ENCODE results near the gene TMEM117.
"Not testable (repeated sequence)": the region's sequence is repeated elsewhere in the genome, so short reads cannot be mapped to it uniquely, and the experiment has no call there.

The TMEM117 gene

DNA sequence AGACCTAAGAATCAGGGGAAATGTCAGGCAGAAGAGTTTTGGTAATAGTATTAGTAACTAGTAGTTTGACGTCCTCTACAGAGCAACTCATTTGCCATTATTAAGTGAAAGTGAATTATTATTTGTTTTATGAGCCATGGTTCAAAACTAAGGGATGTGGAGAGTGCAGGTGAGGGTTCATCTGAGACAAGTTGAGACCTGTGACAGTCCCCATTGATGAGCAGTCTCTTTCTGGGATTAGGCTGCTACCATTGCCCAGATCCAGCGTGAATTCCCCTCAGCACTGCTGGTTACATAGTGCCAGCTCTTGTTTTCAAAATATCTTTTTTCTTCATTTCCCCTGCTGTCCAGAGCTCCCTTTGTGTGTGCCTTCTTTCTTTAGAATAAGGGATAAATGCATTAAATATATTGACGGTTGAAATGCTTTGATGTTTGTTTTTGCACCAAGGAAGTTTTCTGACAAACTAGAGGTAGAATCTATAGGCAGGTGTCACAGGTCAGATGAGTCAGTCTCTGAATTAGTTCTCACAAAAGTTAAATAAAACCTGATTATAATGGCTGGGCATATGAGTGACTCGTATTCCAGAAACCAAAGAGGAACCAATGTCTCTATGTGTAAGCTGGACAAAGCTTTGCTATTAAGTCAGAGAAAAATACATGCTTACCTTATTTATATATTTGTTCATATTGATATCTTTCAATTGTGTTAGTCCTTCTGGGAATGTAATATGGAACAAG lies 381.4 kb downstream of the TMEM117 start:
- DNase-seq (ENCODE audit: low read depth, low spot score) = no peak

DNA sequence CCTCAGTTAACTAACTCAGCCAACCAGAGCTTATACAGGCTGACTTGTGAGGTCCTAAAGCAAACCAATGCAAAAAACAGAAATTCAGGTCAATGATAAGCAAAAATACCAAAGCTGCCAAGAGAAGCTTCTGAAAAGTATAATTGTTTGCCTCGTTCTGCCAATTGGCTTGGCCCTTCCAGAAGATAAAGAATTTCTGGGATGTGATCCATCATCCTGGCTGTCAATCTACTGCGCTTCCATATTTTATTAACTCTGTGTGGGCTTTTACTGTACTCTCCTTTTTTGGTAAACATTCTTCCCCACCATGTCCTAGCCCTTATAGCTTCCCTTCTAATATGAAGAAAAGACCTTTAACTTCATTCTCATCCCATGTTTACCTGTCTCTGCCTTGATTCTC lies 387.9 kb downstream of the TMEM117 start:
- no peak for DNase-seq (ENCODE audit: low read depth, low spot score)

DNA sequence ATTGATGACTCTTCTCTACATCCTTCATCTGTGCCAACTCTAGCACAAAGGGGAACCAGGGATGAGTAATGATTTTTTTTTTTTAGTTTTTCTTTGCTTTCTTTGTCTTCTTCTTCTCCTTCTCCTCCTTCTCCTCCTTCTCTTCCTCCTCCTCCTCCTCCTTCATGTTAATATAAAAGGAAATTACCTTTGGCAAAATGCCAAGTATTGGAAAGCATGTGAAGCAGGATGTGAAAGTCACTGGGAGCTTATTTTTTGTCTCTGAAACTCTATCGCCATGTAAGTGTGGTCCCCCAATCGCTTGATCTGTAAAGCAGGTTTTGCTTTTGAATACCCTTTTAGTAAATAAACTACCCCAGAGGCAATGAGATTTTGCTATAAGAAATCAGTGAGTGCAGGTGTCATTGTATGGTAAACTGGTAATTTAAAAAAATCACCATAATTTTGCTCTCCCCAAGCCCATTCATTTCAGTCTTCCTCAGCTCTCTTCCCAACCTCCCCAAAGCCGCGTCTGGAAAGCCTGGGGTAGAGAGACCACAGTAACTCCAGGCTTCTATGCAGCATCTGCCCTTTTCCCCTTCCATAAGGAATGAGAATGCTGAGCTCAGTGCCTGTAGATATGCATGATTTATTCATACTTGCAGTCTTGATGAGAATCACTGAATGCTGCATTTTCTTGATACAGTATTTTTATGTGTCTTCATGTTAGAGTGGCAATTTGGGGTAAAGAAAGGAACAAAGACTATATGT lies 388.7 kb downstream of the TMEM117 start:
- DNase-seq (ENCODE audit: low read depth, low spot score) = no peak

DNA sequence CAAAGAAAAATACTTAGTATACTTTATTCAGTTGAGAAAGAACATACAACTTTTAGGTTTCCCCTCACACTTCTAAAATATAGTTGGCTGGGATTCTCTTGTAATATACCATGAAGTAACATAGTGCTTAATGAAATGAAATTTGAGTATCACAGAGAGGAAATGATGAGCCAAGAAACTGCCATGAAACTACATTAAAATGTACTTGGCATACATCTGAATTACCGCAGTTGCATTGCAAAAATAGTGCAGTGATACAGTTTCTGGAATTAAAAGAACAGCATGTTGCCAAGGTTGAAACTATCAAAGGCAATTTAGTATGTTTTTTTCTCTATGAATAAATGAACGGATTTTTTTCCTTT lies 389.2 kb downstream of the TMEM117 start:
- no peak for DNase-seq (ENCODE audit: low read depth, low spot score)

DNA sequence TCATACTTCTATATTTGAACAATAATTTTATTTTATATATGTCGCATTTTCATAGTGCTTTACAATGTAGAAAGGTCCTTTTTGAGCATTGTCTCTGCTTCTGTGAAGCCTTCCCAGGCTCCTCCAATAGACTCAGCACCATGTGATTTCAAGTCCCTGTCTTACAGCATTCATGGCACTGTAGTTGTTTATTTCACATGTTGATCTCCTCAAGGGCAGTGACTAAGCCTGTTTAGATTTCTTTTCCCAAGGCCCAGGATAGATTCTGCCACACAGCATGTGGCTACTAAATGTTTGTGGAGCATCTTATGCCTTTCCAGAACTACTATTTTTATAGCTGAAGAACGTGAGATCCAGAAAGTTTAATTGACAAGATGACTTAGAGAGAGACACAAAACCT lies 391.7 kb downstream of the TMEM117 start:
- no peak for DNase-seq (ENCODE audit: low read depth, low spot score)

DNA sequence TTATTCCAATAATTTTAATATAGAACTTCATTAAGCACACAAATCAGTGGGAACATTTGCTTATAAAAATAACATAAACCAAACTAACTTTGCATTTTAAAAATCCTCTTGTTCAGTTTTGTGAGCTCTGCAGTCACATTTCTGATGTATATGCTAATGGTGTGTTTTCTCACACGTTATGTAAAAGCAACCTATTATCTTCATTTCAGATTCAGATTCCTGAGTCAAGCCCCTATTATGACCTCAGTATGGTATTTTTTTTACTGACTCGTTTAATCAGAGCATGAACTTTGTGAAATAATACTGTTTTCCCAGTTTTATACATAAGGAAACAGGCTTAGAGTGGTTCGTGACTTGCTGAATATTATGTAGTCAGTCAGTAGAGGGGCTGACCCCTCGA lies 394.0 kb downstream of the TMEM117 start:
- no peak for DNase-seq (ENCODE audit: low read depth, low spot score)

DNA sequence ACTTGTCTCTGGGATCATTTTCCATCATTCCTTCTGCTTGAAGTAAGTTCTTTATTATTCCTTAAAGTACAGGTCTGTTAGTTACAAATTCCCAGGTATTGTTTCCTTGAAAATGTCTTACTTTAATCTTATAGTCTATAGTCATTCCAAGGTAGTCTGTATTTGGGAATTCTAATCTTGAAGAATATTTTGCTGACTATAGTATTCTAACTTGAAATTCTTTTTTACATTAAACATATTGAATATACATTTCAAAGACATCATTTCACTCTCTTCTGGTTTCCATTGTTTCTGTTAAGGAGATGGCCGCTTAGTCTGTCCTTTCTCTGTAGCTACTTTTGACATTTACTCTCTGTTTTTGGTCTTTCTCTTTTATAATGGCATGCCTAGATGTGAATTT lies 399.8 kb downstream of the TMEM117 start:
- DNase-seq (ENCODE audit: low read depth, low spot score) = no peak

DNA sequence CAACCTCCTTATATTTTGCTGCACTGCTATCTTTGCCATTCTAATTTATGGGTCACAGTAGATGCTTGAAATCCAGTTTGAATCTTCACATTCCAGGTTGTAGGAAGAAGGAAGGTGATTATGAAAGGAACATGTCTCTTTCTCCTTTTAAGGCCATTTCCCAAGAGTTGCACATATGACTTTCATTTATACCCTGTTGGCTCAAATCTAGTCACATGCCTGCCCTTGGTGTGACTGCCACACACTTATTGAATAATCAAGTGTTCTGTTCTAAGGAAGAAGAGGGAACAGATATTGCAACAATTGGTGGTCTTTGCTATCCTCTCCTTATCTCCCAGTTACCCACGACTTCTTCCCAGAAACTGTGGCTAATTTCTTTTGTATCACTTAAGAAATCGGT lies 404.3 kb downstream of the TMEM117 start:
- no peak for DNase-seq (ENCODE audit: low read depth, low spot score)

DNA sequence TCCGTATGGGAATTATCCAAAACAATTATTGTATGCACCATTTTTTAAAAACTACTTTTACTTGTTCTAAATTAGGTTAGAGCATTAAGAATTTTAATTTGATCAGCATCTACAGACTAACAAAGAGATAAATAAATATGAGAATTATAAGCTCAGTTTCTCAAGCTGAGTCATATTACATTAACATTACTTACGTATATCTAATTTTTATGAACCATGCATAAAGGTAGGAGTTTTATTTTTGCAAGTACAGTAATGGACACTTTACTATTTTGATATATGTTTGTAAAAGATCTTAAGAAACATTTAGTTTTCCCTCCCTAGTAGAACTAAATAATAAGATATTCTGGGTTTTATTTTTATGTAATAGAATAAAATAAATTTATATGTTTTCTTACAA lies 410.1 kb downstream of the TMEM117 start:
- DNase-seq (ENCODE audit: low read depth, low spot score) = no peak

DNA sequence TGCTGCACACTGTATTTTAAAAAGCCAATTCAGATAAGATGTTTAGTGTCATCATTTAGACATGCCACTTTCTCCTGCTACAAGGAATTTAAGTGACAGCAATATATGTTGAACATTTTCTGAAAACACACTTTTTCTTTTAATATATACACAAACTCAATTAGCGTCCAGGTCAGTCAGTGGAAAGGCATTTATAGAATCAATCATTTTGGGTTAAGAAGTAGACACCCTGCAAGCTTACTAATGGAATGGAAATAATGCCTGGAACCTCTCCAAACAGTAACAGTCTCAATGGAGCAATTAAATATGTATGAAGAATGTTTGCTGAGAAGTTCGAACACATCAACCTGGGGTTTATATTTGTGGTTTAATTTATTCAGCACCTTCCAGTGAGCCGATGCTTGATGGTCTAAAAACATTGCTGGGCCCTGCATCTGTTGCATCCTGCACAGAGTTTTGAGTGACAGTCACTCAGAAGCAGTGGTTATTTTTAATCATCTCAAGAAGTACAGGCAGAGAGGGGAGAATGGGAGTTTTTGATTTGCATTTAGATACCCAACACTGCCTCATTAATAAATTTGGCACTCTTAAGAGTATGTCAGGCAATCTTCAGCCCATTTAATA lies 410.7 kb downstream of the TMEM117 start:
- no peak for DNase-seq (ENCODE audit: low read depth, low spot score)

DNA sequence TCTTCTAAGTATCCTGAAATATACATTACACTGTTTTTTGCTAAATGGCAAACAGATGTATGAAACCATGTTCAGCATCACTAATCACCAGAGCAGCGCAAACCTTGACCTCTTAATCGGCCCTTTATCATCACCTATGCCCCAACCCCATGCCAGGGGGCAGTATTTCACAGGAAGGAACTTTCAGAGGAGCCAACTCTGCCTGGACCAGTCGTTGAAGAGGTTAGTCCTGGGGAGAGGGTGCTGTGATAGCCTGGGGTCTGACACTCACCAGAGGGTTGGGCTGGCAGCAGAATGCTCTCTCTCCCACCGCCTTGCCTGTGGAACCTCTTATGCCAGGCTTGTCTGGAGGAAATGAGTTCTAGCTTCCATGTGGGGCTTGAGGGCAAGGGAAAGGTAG lies 411.7 kb downstream of the TMEM117 start:
- no peak for DNase-seq (ENCODE audit: low read depth, low spot score)

DNA sequence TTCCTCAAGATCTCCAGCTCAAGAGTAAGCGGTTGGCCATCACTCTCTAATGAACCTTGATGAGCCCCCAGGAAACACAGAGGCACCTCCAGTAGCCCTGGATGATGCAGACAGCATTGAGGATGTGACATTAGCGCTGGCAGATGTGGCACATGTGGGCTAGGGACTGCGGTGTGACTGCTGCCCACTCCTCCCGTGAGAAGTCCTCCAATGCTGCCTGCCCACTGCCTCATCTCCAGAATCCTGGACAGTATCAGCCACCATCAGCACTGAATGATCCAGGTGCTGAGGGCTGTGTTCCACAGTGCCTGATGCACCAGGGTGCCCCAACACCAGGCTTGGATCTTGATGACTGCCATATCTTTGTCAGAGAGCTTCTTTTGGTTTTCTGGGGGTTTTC lies 412.6 kb downstream of the TMEM117 start:
- DNase-seq (ENCODE audit: low read depth, low spot score) = no peak

DNA sequence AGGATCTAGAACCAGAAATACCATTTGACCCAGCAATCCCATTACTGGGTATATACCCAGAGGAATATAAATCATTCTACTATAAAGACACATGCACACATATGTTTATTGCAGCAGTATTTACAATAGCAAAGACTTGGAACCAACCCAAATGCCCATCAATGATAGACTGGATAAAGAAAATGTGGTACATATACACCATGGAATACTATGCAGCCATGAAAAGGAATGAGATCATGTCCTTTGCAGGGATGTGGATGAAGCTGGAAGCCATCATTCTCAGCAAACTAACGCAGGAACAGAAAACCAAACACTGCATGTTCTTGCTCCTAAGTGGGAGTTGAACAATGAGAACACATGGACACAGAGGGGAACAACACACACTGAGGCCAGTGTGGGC lies 414.6 kb downstream of the TMEM117 start:
- not testable (repeated sequence) for DNase-seq (ENCODE audit: low read depth, low spot score)

DNA sequence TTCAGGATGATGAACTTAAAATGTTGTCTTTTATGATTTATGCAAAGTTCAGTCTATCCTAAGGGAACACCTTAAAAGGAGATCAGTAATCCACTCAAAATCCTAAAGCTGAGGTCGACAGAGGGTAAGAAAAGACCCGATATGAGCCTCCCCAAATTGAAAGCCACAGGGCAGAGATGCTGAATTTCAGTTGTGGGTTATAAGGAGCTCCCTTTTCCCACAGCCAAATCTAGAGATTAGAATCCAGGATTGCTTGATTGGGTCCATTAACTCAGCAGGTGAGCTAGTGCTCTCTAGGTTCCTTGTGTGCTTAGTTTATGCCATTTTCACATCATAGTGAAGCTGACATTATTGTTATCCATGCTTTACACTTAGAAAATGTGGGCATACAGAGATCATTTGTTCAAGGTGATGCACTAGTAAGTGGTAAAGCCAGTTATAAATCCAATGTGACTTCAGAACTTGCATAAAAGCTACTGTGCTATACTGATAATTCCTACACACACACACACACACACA lies 417.5 kb downstream of the TMEM117 start:
- DNase-seq (ENCODE audit: low read depth, low spot score) = no peak

DNA sequence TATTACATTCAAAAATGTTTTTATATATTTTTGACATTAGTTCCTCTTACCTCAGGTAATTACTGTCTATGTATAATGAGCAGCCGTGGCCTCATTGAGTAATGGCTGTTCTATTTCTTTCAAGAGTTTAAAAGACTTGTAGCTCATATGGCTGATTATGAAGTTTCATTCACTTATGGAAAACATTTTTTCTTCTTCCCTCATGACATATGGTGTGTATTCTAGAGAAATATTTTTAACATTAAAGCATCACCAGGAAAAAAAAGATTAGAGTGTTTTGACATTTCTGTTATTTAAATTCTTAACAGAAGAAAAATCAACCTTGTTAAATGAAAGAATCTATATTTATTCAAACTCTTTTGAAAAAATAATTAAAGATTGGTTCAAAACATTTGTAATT lies 422.4 kb downstream of the TMEM117 start:
- no peak for DNase-seq (ENCODE audit: low read depth, low spot score)

DNA sequence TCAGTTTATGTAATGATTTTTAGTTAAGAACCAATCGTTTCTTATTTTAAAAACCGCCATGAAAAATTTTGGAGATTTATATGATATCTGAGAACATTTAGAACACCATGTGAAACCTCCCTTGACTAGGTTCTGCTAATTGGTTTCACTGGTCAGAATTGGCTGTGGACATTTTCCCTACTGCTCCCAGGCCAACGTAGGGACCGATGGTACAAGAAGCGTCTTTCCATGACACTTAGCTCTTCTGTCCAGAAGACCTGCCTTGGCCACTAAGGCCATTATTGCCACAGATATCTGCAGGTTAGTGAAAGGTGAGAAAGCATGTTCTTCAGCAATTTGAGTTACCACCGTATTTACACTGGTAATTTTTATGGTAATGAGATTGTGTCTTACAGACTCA lies 424.0 kb downstream of the TMEM117 start:
- DNase-seq (ENCODE audit: low read depth, low spot score) = no peak

DNA sequence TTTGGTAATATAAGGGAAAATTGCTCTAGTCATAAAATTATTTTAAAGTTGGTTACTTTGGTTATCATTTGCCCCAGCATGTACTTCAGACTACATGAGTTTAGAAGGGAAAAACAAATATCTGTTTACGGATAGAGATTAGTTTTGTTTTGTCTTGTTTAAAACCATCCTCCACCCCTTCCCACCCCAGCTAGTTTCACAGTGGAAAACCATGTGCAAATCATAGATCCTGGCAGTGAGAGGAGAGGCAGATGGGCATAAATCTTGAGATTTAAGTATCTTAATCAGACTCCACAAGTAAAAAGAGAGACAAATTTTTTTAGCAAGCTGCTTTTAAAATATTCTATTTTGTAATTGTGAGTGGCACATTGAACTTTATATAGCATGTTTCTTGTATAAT lies 424.7 kb downstream of the TMEM117 start:
- DNase-seq (ENCODE audit: low read depth, low spot score) = no peak

DNA sequence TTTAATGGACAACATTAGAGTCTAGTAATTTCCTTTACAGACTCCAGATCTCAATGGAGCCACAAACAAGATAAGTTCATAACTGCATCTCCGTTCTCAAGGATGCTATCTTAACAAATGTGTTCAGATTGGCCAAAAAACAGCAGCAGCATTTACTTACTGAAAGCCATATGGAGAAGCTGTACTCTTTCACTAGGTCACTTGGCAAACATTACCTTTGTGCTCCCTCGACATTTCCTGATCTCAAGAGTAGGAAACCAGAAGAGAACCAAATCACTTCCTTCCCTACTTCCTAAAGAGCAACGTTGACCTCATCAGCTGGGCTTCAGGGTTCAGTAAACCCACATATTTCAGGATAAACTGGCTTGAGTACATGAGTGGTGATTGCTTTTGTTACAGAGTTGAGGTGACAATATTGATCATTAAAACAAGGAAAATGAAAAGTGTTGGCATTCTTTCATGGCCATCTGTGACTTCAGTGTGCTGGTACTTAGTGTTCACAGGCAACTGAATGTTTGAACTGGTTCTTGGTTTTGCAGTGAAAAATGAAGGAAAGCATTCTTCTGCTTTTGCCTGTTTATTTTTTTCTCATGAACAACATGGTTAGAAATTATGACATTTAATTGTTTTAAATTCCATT lies 449.6 kb downstream of the TMEM117 start:
- DNase-seq (ENCODE audit: low read depth, low spot score) = no peak

DNA sequence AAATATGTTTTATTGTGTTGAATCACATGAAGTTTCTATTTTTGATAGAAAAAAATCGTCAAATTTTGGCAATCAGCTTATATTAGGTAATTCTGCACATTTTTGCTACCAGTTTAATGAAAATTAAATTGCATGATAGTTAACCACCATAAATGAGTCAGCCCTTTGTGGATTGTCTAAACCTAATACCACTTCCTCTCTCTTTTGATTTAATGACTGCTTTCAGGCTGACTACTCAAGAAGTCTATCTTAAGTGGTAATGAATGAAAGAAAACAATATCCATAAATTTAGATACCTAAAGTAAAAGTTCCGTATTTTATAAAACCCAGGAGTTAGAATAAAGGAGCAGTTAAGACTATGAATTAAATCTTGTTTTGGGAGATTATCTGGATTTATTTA lies 450.5 kb downstream of the TMEM117 start:
- DNase-seq (ENCODE audit: low read depth, low spot score) = no peak

DNA sequence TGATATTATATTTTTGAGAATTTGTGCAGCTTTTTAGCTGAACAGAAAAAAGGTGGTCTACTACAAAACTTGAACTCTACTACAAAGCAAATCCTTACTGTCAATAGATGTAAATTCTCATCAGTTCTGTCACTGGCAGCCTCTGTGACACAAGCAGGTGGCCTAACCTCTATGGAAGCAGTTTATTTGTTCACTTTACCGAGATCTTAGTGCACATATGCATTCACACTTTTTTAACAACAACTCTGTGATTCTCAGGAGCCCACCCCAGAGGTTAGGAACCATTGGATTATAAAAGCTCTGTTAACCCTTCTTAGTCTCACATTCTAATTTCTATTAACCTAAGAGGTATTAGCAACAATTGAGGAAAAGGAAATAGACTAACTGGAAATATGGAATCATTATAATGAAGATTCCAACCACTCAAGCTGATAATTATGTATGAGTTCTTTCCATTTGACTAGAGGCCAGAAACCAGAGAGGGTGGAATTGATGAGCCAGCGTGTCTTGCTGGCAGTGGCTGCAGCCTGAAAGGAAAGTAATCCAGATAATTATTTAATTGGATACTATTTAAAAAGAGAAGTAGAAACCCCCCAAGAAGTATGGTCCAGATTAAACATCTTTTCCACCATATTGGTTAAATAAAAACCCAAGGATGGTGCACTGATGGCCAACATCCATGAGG lies 451.1 kb downstream of the TMEM117 start:
- no peak for DNase-seq (ENCODE audit: low read depth, low spot score)

DNA sequence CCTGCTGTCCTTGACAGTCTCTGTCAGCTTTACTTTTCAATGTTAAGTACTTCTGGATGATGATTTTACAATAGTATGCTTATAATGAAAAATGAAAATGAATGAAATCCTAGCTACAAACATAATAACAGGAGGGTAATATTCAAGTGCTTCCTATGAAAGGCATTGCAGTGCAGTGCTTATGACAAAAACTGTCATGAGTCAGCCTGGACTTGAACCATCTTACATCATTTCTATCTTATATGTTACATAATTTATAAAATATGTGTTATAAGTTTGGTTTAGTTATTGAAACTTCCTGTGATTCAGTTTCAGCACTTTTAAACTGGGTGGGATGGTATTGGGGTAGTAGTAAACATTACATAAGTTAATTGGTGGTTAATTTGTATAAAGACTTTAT lies 451.7 kb downstream of the TMEM117 start:
- no peak for DNase-seq (ENCODE audit: low read depth, low spot score)

DNA sequence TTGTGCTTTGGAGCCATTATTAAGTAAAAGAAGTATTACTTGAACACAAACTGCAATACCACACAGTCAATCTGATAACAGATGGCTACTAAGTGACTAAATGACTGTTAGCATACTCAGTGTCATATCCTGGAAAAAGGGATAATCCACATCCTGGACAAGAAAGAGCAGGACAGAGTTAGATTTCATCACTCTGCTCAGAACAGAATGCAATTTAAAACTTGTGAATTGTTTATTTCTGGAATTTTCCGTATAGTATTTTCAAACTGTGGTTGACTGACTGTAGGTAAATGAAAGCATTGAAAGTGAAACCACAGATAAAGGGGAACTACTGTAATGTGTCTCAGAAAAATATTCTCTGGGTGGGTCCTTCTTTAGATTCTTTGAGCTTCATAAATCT lies 458.8 kb downstream of the TMEM117 start:
- no peak for DNase-seq (ENCODE audit: low read depth, low spot score)
